Ovary (tissue), 9 donors: ENCODE data around the gene MAP7. TPM values are rescaled to one million over a fixed set of nuclear protein-coding genes. Genes with fewer than 3 reads are reported as not detected.
"Not testable (repeated sequence)": the region's sequence is repeated elsewhere in the genome, so short reads cannot be mapped to it uniquely, and the experiment has no call there.

Experiments
- DNase-seq, 5 donors: peaks; one replicate each; pipeline ENCODE4 v3.0.0-alpha.2; 2019 to 2020
- H3K27ac ChIP-seq, 2 donors: fragments of 200-600 bp; one replicate each; pipeline versions ENCODE4 v1.5.1 to v1.8.0; 2019 to 2022
- H3K27me3 ChIP-seq: fragments of 200-600 bp; one replicate; pipeline ENCODE4 v1.8.0; 2022
- H3K36me3 ChIP-seq: fragments of 200-600 bp; sonication (generic); one replicate; pipeline ENCODE4 v1.5.1; 2019
- H3K4me1 ChIP-seq: one replicate; pipeline ENCODE4 v1.8.1; 2013; ENCODE audit warnings: mild to moderate bottlenecking, moderate library complexity; ENCODE audit not compliant: insufficient read depth
- H3K4me3 ChIP-seq: fragments of 200-600 bp; sonication (generic); one replicate; pipeline ENCODE4 v1.5.1; 2017
- H3K9me3 ChIP-seq, 2 donors: fragments of 200-600 bp in 1 of 2; sonication (generic) in 1 of 2; one replicate each; pipeline versions ENCODE4 v1.5.1 to v1.8.1; 2013 to 2019; ENCODE audit warnings: mild to moderate bottlenecking in 1 of 2, moderate library complexity in 1 of 2
- CTCF ChIP-seq, 3 donors: fragments of 450-650 bp in 2 of 3; fragments of 200-600 bp in 1 of 3; IDR thresholded peaks; one replicate each; pipeline versions ENCODE4 v1.5.1 to v1.8.0; 2016 to 2022; ENCODE audit warnings: antibody characterized with exemption in 3 of 3, mild to moderate bottlenecking in 1 of 3
- EP300 ChIP-seq: sonication (generic); formaldehyde crosslinking; IDR thresholded peaks from one replicate; pipeline ENCODE4 v1.6.1; 2017; ENCODE audit warnings: antibody characterized with exemption
- POLR2A ChIP-seq: fragments of 450-650 bp; IDR thresholded peaks from one replicate; pipeline ENCODE4 v1.6.1; 2017; ENCODE audit warnings: antibody characterized with exemption, mild to moderate bottlenecking, moderate library complexity
- WGBS, 3 donors: extraction: QIAGEN DNeasy Blood & Tissue Kit in 1 of 3; methylation state at CpG; one replicate each; pipeline versions ENCODE4 v1.1.5 to v1.1.7; 2013 to 2017; 5-methylcytosine and 5-hydroxymethylcytosine counted together
- intact Hi-C, 4 donors: fragments of 100-400 bp; cut with DNase I; formaldehyde crosslinking; loops; one replicate each; pipeline versions ENCODE4 v1.11.0 to v1.15.1; 2022 to 2023
- polyA plus RNA-seq, 2 donors: library from polyadenylated mRNA; stranded (reverse); fragments of 200-250 nt in 1 of 2; fragments of 350-450 nt in 1 of 2; fragmentation: Illumina TruSeq in 1 of 2; extraction: RNeasy Lipid Tissue Mini Kit (QIAGEN cat#74804) in 1 of 2; gene quantifications; one replicate each; pipeline ENCODE4 v1.2.3, GENCODE V29; 2013 to 2014
- total RNA-seq, 7 donors: library from RNA; depleted of rRNA in 2 of 7; stranded (reverse); fragments of >200 nt in 2 of 7; fragmentation: NEBNext Ultra II Directional in 3 of 7; extraction: Animal tissue kit (Norgen Biotek cat#: 25700) in 3 of 7; gene quantifications; one replicate each; pipeline versions ENCODE4 v1.1.0 to v1.2.4, GENCODE V29; 2016 to 2023
- donor health status: DM: no; HTN: no; CAD: no; lungs with moderate emphysema.
- donor health status: DM: no; HTN: no; CAD: no.
- donor health status: Bipolar disorder and iron deficiency.
- donor health status: DM: yes; HTN: yes; CAD: no.
- donor health status: DM: no; HTN: no; CAD: no.
- donor health status: DM: yes; HTN: yes; CAD: no.

MAP7 gene
- total and polyA plus RNA-seq, 9 donors: 1.2 to 13.0 (median 3.6) TPM

DNA sequence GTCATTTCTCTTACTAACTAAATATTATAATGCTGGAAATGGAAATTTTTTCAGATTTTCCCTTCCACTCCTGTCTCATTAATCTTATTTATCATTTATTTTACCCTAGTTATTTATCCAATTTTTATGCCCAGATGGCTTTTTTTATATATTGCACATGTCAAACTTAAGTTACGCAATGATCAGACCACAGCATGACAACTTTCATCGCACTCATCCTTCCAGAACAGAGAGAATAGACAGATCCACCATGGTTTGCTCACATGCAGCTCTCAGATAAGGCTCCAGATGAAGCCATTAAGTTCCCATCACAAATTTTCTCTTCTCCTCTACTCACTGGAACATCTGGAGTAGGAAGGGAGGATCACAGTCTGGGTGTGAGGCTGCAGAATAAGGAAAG, 48.7 kb downstream of the MAP7 start:
- TF ChIP-seq CTCF (IDR thresholded peaks at IDR 0.05) (no peak), POLR2A (no peak), EP300 (no peak)
- H3K27ac ChIP-seq: no peak overlapping the region
- H3K4me3 ChIP-seq: no peak overlapping the region
- H3K27me3 ChIP-seq: no peaks in the 10 kb centered on the region
- no peak for DNase-seq
- no peaks in the 10 kb centered on the region for H3K36me3 ChIP-seq
- intact Hi-C loops: no loop called here
- no peaks in the 10 kb centered on the region for H3K9me3 ChIP-seq
- no peaks in the 10 kb centered on the region for H3K4me1 ChIP-seq
- 92 to 97% (median 94%) methylated on average over 2 of the region's 2 CpGs for WGBS, 3 donors

DNA sequence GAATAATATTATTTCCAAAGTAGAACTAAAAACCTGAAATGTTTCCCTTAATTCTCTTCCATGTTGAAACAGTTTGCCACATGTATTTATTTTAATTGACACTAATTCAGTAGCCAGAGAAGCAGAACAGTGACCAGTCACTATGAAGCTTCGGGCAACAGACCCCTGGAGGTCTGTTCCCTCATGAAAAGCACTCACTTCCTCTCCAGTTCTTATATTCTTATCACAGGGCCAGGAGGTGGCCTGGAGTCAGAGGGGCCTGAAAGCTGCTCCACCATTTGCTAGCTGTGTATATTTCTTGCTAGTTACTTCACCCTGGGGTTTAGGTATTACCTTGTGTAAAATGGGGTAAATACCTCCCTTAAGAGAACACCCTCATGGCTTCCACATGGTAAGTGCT, 49.1 kb downstream of the MAP7 start:
- intact Hi-C loops: no loop called here
- no peaks in the 10 kb centered on the region for H3K4me1 ChIP-seq

GRCh38 chr6:136500414-136500813, 49.8 kb downstream of the MAP7 start:
- Histone ChIP-seq H3K27me3 (no peaks in the 10 kb centered on the region), H3K4me1 (no peaks in the 10 kb centered on the region), H3K27ac (no peak overlapping the region), H3K36me3 (no peaks in the 10 kb centered on the region), H3K9me3 (no peaks in the 10 kb centered on the region), H3K4me3 (no peak overlapping the region)
- intact Hi-C loops: no loop called here
- no peak for TF ChIP-seq CTCF (IDR thresholded peaks at IDR 0.05)
- TF ChIP-seq EP300: no peak
- TF ChIP-seq POLR2A: no peak
- DNase-seq: no peak
- WGBS, 3 donors: 81 to 89% (median 86%) methylated on average over 5 of the region's 5 CpGs

More for the DNA sequence above, 49.1 kb downstream of the MAP7 start:
- Histone ChIP-seq H3K27ac (no peak overlapping the region), H3K36me3 (no peaks in the 10 kb centered on the region), H3K9me3 (no peaks in the 10 kb centered on the region), H3K27me3 (no peaks in the 10 kb centered on the region), H3K4me3 (no peak overlapping the region)
- 82 to 86% (median 86%) methylated on average over 1 of the region's 1 CpG for WGBS, 3 donors
- no peak for DNase-seq
- TF ChIP-seq EP300 (no peak), POLR2A (no peak), CTCF (IDR thresholded peaks at IDR 0.05) (no peak)

- no peak overlapping the region for H3K27ac ChIP-seq
- no peak for DNase-seq
- intact Hi-C loops: no loop called here
- no peaks in the 10 kb centered on the region for H3K4me1 ChIP-seq
- no peak overlapping the region for H3K4me3 ChIP-seq
- no peaks in the 10 kb centered on the region for H3K36me3 ChIP-seq
- WGBS, 3 donors: 71 to 76% (median 71%) methylated on average over 3 of the region's 3 CpGs
- no peak for TF ChIP-seq POLR2A
- TF ChIP-seq CTCF (IDR thresholded peaks at IDR 0.05): no peak
- no peak for TF ChIP-seq EP300
- no peaks in the 10 kb centered on the region for H3K27me3 ChIP-seq
- H3K9me3 ChIP-seq: no peaks in the 10 kb centered on the region
Observed at GRCh38 chr6:136499370-136499769, 50.9 kb downstream of the MAP7 start.

- intact Hi-C loops, H3K9me3 ChIP-seq, DNase-seq, H3K27ac ChIP-seq, H3K4me1 ChIP-seq, H3K36me3 ChIP-seq, H3K4me3 ChIP-seq, H3K27me3 ChIP-seq: not testable (repeated sequence)
- WGBS, 3 donors: 88 to 92% (median 90%) methylated on average over 2 of the region's 2 CpGs
Observed at GRCh38 chr6:136496449-136496848, 53.8 kb downstream of the MAP7 start.
